AG20443 (cell line): Measurements from ENCODE around the gene GRID2.
"Not testable (repeated sequence)": the region's sequence is repeated elsewhere in the genome, so short reads cannot be mapped to it uniquely, and the experiment has no call there.

Experiments used
- DNase-seq: peaks from one replicate; pipeline ENCODE4 v3.0.0; 2012; ENCODE audit warnings: low spot score, mixed read lengths

GRID2 gene

GRCh38 chr4:92305148-92305877 lies 1.5 kb downstream of the GRID2 start:
- peak; percentile 60 for DNase-seq

GRCh38 chr4:92305878-92306520 lies 2.2 kb downstream of the GRID2 start:
- DNase-seq, result peak; percentile 3

DNA sequence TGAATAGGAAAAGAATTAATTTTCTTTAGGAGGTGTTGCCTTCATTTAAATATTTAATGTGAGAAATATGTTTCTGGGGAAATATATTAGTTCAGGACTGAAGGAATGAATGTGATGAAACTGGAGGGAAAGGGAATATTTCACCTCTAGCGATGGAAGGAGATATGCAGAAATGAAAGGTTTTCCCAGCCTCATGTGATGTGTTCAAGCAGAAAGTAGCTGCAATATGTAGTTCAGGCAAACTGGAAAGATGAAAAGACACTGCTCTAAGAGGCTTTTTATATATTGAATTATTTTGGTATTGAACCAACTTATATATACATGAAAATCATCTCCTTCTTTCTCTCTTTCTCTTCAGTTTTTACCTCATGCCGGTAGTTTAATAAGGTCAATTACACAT lies 3.4 kb downstream of the GRID2 start:
- DNase-seq, result no peak

DNA sequence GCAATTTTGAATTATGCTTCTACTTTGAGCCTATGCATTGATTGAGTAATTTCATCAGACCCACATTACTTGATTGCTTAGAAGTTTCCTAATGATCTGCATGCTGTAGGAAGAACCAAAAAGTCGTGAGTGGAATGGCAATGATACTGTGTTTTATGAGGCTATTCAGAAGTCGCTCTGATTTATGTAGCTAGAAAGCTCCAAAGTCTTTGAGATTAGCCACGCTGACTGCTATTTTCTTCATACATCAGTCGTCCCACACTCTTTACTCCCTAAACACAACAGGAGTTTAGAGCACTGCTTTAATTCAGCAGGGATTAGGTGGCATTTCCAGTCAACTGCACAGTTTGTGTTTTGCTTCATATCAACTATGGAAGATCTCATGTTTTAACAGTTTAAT lies 4.1 kb downstream of the GRID2 start:
- DNase-seq, result no peak

- DNase-seq, result no peak
Observed at GRCh38 chr4:92317047-92317446, 13.3 kb downstream of the GRID2 start.

DNA sequence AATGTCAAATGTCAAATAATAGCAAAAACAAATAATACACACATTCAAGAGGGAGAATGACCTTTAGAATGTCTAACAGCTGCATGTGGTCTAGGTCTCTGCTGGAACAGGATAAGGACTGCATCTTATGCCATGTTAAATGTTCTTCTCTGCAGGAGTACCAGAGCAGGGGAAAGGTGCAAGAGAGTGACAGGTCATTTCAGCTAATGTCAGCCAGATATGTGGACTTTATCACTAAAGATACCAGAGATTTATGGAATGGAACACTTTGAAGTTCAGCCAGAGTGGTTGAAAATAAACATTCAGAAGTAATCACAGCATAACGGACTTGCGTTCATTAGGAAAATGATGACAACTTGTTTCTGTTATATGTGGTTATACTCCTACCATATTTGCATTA lies 24.3 kb downstream of the GRID2 start:
- DNase-seq, result no peak

DNA sequence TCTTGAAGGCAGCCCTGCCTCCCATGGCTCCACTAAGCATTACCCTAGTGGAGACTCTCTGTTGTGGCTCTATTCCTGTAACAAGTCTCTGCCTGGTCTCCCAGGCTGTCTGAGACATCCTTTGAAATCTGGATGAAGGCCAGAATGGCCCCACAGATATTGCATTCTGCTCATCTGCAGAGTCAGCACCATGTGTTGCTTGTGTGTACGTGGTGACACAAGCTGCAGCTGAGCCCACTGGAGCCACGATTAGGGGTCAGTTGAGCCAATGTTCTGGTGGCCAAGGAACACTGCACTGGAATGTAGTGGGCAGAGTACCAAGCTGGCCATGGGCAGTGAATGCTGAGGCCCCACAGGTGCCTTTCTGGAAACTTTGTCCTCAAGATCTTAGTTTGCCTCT lies 29.2 kb downstream of the GRID2 start:
- no peak for DNase-seq

GRCh38 chr4:92334716-92335350 lies 31.1 kb downstream of the GRID2 start:
- DNase-seq, result no peak

DNA sequence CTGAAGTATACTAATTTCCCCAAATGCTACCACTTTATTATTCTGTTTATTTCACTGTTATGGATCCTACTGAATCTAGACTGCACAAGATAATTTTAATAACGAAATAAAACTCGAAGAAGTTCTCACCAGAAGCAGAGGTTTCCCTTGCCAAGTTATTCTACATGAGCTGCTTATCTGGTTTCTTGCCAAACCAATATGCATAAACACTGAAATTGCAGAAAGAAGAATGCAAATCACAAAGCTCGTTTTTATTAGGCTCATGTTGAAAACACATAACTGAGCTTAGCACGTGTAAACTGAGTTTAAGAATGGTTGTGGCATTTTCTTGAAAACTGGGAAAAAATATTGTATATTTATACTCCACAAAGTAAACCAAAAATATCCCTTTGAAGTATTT lies 35.9 kb downstream of the GRID2 start:
- DNase-seq, result no peak

DNA sequence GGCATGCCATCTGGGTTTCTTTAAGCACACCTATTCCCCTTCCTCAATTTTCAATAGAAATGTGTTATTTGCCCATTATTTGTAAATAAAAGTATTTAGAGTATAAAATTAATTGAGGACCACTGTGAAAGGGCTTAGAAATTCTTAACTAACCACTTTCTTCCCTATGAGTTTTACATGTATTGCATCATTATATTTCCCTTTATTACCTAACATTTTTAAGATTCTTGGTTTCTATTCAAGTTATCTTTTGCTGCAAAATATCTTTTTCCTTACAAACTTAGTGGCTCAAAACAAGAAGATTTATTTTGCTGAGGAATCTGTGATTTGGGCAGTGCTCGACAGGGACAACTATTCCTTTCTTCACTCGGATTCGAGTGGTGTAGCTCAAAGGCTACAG lies 40.5 kb downstream of the GRID2 start:
- DNase-seq, result no peak

GRCh38 chr4:92346289-92346688 lies 42.5 kb downstream of the GRID2 start:
- no peak for DNase-seq

DNA sequence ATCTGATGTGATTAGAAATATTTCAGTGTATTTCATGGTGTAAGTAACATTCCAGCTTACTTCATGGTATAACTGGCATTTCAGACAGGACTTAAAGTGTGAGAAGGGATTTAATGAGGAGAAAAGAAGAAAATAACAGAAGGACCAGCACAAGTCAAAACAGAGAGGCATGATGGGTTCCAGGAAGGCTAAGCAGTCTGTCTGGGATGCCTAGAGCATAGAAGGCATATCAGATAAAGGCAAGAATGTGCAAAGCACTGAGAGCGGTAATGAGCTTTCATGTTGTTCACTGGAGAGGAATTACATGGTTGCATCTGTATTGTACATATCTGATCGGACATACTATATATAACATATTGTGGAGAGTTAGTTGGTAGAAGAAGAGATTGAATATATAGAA lies 54.2 kb downstream of the GRID2 start:
- DNase-seq, result no peak

- DNase-seq, result no peak
Observed at GRCh38 chr4:92359491-92359890, 55.7 kb downstream of the GRID2 start.

- no peak for DNase-seq
Observed at GRCh38 chr4:92362028-92362427, 58.3 kb downstream of the GRID2 start.

GRCh38 chr4:92368653-92369052 lies 64.9 kb downstream of the GRID2 start:
- DNase-seq, result no peak

GRCh38 chr4:92381616-92382015 lies 77.8 kb downstream of the GRID2 start:
- DNase-seq, result no peak

DNA sequence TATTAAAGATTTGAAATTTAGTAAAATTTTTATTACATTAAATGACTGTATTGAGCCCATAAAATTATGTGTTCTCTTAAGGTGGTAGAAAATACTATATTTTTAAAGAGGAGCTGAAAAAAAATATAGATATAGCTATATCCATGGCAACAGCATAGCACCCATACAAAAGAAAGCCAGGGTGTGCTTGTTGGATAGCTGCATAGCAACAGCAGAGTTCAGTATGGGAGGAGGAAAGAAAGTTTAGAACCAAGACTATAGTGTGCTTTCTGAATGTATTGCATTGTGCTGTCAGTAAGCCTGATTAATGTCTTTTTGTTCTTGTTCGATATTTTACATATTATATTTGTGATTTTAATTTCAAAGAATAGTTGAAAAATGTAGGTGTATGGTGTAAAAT lies 78.4 kb downstream of the GRID2 start:
- no peak for DNase-seq

DNA sequence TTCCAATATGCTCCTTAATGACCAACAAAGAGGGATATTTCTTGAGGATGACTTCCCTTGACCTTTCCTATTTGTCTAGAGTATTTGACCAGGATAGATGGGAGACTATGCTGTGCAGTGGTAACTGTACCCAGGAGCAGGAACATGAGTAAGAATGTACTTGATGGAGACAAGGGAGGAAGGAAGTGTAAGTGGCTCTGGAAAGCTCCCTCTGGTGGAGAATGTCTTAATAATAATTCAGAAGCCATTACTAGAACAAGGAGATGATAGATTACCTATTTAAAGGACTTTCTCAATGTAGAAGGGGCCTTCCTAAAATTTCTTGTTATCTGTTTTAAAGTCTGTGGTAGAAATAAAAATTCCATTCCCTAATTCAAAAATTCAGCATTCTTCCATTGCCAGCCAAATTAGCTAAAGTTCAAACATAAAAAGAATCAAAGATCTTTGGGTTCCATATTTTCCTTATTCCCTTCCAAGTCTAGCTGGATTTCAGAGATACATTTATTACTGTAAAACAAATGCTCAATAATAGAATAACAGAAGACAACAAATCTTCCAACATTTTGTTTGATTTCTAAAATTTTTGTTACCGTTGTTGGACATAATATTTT lies 83.8 kb downstream of the GRID2 start:
- peak; percentile 25 for DNase-seq

DNA sequence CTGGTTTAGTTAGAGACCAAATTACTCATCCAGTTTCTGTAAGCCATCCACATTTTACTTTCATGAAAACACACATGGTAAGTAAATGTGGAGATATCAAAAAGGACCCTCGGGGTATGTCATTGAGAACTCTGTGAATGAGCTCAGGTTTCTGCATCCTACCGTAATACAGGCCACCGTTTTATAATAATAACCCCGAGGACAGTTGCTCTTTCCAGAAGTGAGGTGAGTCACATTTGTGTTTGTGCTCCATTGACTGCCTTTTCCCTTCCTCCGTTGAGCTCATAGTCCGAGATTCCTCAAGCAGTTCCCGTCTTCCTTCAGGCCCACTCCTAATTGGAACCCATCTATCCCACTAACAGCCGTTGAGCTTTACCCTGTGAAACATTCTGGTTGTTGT lies 95.3 kb downstream of the GRID2 start:
- DNase-seq, result no peak

DNA sequence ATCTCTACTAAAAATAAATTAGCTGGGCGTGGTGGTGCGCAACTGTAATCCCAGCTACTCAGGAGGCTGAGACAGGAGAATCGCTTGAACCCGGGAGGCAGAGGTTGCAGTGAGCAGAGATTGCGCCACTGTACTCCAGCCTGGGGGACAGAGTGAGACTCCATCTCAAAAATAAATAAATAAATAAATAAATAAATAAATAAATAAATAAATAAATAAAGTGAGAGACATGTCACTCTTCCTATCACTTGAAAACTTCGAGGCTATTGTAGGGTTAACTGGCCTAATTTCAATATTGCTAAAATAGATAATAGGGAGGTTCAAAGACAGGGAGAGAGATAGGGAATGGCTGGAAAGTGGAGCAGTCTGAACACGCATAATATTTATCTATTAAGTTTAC lies 99.8 kb downstream of the GRID2 start:
- not testable (repeated sequence) for DNase-seq

- no peak for DNase-seq
Observed at GRCh38 chr4:92406488-92406887, 102.7 kb downstream of the GRID2 start.

DNA sequence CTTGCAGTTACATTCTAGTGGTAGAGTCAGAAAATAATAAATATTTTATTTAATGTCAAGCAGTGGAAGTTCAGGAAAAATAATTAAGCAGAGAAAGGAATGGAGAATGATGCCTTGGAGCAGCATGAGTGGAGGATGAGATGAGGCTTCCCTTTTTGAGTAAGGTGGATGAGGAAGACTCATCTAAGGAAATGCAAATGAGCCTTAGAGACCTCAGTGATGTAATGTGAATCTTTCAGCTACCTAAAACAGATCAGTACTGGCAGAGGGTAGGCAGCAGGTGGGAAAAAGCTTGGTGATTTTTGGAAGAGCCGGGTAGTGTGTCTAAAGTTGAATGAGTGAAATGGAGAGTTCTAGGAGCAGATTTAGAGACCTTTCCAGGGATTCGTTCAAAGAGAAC lies 118.2 kb downstream of the GRID2 start:
- no peak for DNase-seq

DNA sequence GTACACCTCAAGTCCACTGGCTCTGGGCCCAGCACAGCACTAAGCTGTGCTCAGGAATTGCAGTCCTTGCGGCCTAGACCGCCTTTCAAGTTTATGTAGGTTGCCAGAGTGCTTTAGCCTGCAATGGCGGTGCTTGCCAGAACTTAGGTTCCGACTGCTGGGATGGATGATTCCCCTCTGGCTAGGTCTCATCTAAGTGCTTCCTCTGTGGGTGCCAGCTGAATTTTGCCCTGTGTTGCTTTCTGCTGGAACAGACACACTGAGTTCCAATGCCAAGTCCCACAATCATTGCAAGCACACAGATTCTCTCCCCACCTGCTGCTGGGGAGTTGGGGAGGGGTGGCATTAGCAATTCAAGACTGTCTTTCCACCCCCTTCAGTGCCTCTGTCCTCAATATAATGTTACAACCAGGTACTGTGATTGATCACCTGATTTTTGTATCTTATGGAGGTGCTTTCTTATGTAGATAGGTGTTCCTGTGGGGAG lies 129.5 kb downstream of the GRID2 start:
- no peak for DNase-seq
